ENCODE results near the gene CCZ1.
"Not testable (repeated sequence)": the region's sequence is repeated elsewhere in the genome, so short reads cannot be mapped to it uniquely, and the experiment has no call there.

DNA sequence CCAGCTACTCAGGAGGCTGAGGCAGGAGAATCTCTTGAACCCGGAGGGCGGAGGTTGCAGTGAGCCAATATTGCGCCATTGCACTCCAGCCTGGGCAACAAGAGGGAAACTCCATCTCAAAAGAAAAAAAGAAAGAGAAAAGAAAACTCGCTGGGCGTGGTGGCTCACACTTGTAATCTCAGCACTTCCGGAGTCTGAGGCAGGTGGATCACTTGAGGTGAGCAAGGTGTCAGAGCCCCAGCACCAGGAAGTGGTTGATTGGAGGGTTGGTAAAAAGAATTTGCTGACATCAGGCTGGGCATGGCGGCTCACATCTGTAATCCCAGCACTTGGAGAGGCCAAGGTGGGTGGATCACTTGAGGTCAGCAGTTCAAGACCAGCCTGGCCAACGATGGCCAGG, 40.0 kb upstream of the CCZ1 start:
- TF ChIP-seq, protein P1, sequence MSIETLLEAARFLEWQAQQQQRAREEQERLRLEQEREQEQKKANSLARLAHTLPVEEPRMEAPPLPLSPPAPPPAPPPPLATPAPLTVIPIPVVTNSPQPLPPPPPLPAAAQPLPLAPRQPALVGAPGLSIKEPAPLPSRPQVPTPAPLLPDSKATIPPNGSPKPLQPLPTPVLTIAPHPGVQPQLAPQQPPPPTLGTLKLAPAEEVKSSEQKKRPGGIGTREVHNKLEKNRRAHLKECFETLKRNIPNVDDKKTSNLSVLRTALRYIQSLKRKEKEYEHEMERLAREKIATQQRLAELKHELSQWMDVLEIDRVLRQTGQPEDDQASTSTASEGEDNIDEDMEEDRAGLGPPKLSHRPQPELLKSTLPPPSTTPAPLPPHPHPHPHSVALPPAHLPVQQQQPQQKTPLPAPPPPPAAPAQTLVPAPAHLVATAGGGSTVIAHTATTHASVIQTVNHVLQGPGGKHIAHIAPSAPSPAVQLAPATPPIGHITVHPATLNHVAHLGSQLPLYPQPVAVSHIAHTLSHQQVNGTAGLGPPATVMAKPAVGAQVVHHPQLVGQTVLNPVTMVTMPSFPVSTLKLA (conservative IDR thresholded peaks at IDR 0.05): not testable (repeated sequence)
- not testable (repeated sequence) for TF ChIP-seq NR2C2 (CRISPR knock-in tag; IDR thresholded peaks at IDR 0.05); NR2C2 (tag; IDR thresholded peaks at IDR 0.05); ZNF253 (CRISPR knock-in tag; conservative IDR thresholded peaks at IDR 0.05)

All from K562 (cell line).